ENCODE data around the gene VAMP1. TPM values are rescaled to one million over a fixed set of nuclear protein-coding genes. Genes with fewer than 3 reads are reported as not detected.
A peak's percentile ranks its signal among the peaks of the same experiment; 100 is the strongest.

The VAMP1 gene
- total and polyA plus RNA-seq, 2 of the 13 experiments (the other 11 are each of a cell fraction or from before 2014, with no cell fraction given): 2.5 to 7.4 TPM

DNA sequence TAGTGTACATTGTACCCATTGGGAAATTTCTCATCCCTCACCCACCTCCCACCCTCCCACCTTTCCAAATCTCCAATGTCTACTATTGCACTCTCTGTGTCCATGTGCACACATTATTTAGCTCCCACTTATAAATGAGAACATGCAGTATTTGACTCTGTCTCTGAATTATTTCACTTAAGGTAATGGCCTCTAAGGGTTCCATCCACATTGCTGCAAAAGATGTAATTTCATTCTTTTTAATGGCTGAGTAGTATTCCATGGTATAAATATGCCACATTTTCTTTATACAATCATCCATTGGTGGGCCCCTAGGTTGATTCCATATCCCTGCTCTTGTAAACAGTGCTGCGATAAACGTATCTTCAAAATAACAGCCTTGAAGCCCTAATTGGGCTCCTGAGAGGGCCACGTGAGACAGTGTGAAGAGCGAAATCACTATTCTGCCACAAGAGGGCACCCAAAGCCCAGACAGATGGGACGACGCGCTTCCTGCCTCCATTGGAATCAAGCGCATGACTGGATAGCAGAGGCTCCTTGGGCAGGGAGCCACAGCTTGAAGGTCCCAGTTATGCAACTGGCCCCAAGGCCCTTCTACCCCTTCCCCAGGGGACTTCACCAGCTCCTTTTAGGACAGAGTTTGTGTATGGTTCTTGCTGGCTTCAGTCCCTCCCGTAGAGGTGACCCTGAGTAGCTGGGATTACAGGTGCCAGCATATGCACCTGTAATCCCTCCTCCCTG, 47.0 kb downstream of the VAMP1 start (continued):
- TF ChIP-seq ISL2 (CRISPR knock-in tag; IDR thresholded peaks at IDR 0.05) (no peak), ZNF253 (CRISPR knock-in tag; IDR thresholded peaks at IDR 0.05; ENCODE audit: borderline replicate concordance) (no peak), BRD4 (CRISPR knock-in tag; IDR thresholded peaks at IDR 0.05) (no peak), NFRKB (IDR thresholded peaks at IDR 0.05) (no peak), ZMYM4 (CRISPR knock-in tag; IDR thresholded peaks at IDR 0.05) (no peak), ZNF546 (CRISPR knock-in tag; conservative IDR thresholded peaks at IDR 0.05) (no peak), FOSL2 (CRISPR knock-in tag; IDR thresholded peaks at IDR 0.05) (peak; percentile 36; the same call in 1 of the 2 replicates), BHLHE40 (IDR thresholded peaks at IDR 0.05; ENCODE audit: low read length) (peak; percentile 83), ZFP36L1 (CRISPR knock-in tag; IDR thresholded peaks at IDR 0.05) (no peak), KLF6 (CRISPR knock-in tag; IDR thresholded peaks at IDR 0.05) (no peak), ZNF572 (CRISPR knock-in tag; IDR thresholded peaks at IDR 0.05) (no peak), TAF15 (IDR thresholded peaks at IDR 0.05; ENCODE audit: low read depth, low read length, poor library complexity, severe bottlenecking) (no peak), ZIK1 (CRISPR knock-in tag; IDR thresholded peaks at IDR 0.05; ENCODE audit: borderline replicate concordance, low read depth) (no peak), ZFP1 (CRISPR knock-in tag; IDR thresholded peaks at IDR 0.05) (no peak), ZEB1 (IDR thresholded peaks at IDR 0.05; ENCODE audit: insufficient replicate concordance, low read depth) (no peak), ERF (CRISPR knock-in tag; IDR thresholded peaks at IDR 0.05) (no peak), ZNF235 (CRISPR knock-in tag; IDR thresholded peaks at IDR 0.05; ENCODE audit: borderline replicate concordance) (no peak), ZNF605 (CRISPR knock-in tag; IDR thresholded peaks at IDR 0.05) (no peak), TRIM24 (CRISPR knock-in tag; IDR thresholded peaks at IDR 0.05) (no peak), REXO4 (CRISPR knock-in tag; IDR thresholded peaks at IDR 0.05; ENCODE audit: borderline replicate concordance) (no peak), EED (CRISPR knock-in tag; IDR thresholded peaks at IDR 0.05) (no peak), ISX (CRISPR knock-in tag; conservative IDR thresholded peaks at IDR 0.05) (no peak), NKX3-1 (CRISPR knock-in tag; IDR thresholded peaks at IDR 0.05) (no peak), HNRNPK (IDR thresholded peaks at IDR 0.05; ENCODE audit: low read depth, low read length, poor library complexity, severe bottlenecking) (no peak), FOXK1 (CRISPR knock-in tag; IDR thresholded peaks at IDR 0.05; ENCODE audit: borderline replicate concordance, low read depth) (no peak), HDAC6 (IDR thresholded peaks at IDR 0.05; ENCODE audit: low read depth, low read length) (no peak), ZNF589 (CRISPR knock-in tag; conservative IDR thresholded peaks at IDR 0.05) (no peak), NFE2 (CRISPR knock-in tag; IDR thresholded peaks at IDR 0.05) (no peak)
- TF ChIP-seq, protein P1, sequence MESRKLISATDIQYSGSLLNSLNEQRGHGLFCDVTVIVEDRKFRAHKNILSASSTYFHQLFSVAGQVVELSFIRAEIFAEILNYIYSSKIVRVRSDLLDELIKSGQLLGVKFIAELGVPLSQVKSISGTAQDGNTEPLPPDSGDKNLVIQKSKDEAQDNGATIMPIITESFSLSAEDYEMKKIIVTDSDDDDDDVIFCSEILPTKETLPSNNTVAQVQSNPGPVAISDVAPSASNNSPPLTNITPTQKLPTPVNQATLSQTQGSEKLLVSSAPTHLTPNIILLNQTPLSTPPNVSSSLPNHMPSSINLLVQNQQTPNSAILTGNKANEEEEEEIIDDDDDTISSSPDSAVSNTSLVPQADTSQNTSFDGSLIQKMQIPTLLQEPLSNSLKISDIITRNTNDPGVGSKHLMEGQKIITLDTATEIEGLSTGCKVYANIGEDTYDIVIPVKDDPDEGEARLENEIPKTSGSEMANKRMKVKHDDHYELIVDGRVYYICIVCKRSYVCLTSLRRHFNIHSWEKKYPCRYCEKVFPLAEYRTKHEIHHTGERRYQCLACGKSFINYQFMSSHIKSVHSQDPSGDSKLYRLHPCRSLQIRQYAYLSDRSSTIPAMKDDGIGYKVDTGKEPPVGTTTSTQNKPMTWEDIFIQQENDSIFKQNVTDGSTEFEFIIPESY (CRISPR knock-in tag; IDR thresholded peaks at IDR 0.05): no peak
- TF ChIP-seq, protein P2, sequence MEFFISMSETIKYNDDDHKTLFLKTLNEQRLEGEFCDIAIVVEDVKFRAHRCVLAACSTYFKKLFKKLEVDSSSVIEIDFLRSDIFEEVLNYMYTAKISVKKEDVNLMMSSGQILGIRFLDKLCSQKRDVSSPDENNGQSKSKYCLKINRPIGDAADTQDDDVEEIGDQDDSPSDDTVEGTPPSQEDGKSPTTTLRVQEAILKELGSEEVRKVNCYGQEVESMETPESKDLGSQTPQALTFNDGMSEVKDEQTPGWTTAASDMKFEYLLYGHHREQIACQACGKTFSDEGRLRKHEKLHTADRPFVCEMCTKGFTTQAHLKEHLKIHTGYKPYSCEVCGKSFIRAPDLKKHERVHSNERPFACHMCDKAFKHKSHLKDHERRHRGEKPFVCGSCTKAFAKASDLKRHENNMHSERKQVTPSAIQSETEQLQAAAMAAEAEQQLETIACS (CRISPR knock-in tag; IDR thresholded peaks at IDR 0.05): no peak
- TF ChIP-seq, protein P3, sequence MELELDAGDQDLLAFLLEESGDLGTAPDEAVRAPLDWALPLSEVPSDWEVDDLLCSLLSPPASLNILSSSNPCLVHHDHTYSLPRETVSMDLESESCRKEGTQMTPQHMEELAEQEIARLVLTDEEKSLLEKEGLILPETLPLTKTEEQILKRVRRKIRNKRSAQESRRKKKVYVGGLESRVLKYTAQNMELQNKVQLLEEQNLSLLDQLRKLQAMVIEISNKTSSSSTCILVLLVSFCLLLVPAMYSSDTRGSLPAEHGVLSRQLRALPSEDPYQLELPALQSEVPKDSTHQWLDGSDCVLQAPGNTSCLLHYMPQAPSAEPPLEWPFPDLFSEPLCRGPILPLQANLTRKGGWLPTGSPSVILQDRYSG (CRISPR knock-in tag; IDR thresholded peaks at IDR 0.05): no peak
